ENCODE measurements around the gene ZNF287.

The ZNF287 gene

GRCh38 chr17:16504984-16505383 lies 64.0 kb downstream of the ZNF287 start:
- TF ChIP-seq CTCF (IDR thresholded peaks at IDR 0.05; ENCODE audit: low read depth, low read length), result no peak
- H3K4me3 ChIP-seq (ENCODE audit: low read depth, low read length), result no peak overlapping the region

Measured in WI38 (cell line).